NCI-H2196 treated with DMSO at 0.1 percent for 48 hours (cell line): Measurements from ENCODE around the gene NPTXR.

Source experiments
- DNase-seq: peaks from one replicate; lab custom pipeline; 2025; ENCODE audit not compliant: unreplicated experiment; lab: John Stamatoyannopoulos, UW

Gene NPTXR

GRCh38 chr22:38843657-38844314 lies at the start of gene NPTXR:
TSS of gene NPTXR (minus strand) at chr22:38844028.
- no peak for DNase-seq

GRCh38 chr22:38891256-38891655 lies 47.4 kb upstream of the NPTXR start:
- DNase-seq = no peak

- DNase-seq = no peak
These were observed 46.5 kb upstream of the NPTXR start for GRCh38 chr22:38890377-38890776.

- no peak for DNase-seq
These were observed 42.5 kb upstream of the NPTXR start for GRCh38 chr22:38886333-38886732.

- no peak for DNase-seq
These were observed 39.3 kb upstream of the NPTXR start for GRCh38 chr22:38882972-38883622.

GRCh38 chr22:38881997-38882879 lies 38.4 kb upstream of the NPTXR start:
- no peak for DNase-seq

- DNase-seq = no peak
These were observed 37.6 kb upstream of the NPTXR start for GRCh38 chr22:38881464-38881871.

GRCh38 chr22:38879961-38880360 lies 36.1 kb upstream of the NPTXR start:
- DNase-seq = no peak

GRCh38 chr22:38879108-38879729 lies 35.4 kb upstream of the NPTXR start:
- DNase-seq = no peak

- no peak for DNase-seq
These were observed 34.2 kb upstream of the NPTXR start for GRCh38 chr22:38878001-38878400.

- DNase-seq = no peak
These were observed 30.8 kb upstream of the NPTXR start for GRCh38 chr22:38874529-38875222.

- DNase-seq = peak; percentile 12
These were observed 29.9 kb upstream of the NPTXR start for GRCh38 chr22:38873469-38874411.

- DNase-seq = no peak
These were observed 29.0 kb upstream of the NPTXR start for GRCh38 chr22:38872831-38873248.

GRCh38 chr22:38872172-38872830 lies 28.5 kb upstream of the NPTXR start, which contains the start of gene CBX6:
TSS of gene CBX6 (minus strand) at chr22:38872216. CDS start at chr22:38872190, 26 bp downstream.
- peak; percentile 69 for DNase-seq

- no peak for DNase-seq
These were observed 27.7 kb upstream of the NPTXR start for GRCh38 chr22:38871360-38872171.

GRCh38 chr22:38870791-38871359 lies 27.0 kb upstream of the NPTXR start:
- no peak for DNase-seq

- DNase-seq = peak; percentile 32
These were observed 26.5 kb upstream of the NPTXR start for GRCh38 chr22:38870312-38870741.

GRCh38 chr22:38869663-38870062 lies 25.8 kb upstream of the NPTXR start:
- no peak for DNase-seq
